Measurements from ENCODE around the gene REM2.

GRCh38 chr14:22872833-22873520 is 10.0 kb upstream of the REM2 start:
- TF ChIP-seq EZH2 (IDR thresholded peaks at IDR 0.05; ENCODE audit: low read length, missing control alignments) (no peak), CTCF (conservative IDR thresholded peaks at IDR 0.05 in 1 of 2, IDR thresholded peaks at IDR 0.05 in 1 of 2; ENCODE audit: low read depth in 1 of 2, low read length in 2 of 2) (no peak)
